ENCODE measurements around the gene ZNF227.

ZNF227 gene

GRCh38 chr19:44284968-44285367 is 72.6 kb downstream of the ZNF227 start:
- in situ Hi-C loops (cut with MboI; ENCODE audit: low pct_unique_long_range_greater_than_20kb, low sequenced_read_pairs, unreplicated experiment), result no loop called here
- no peak for DNase-seq (ENCODE audit: low spot score)
- TF ChIP-seq, protein P1, sequence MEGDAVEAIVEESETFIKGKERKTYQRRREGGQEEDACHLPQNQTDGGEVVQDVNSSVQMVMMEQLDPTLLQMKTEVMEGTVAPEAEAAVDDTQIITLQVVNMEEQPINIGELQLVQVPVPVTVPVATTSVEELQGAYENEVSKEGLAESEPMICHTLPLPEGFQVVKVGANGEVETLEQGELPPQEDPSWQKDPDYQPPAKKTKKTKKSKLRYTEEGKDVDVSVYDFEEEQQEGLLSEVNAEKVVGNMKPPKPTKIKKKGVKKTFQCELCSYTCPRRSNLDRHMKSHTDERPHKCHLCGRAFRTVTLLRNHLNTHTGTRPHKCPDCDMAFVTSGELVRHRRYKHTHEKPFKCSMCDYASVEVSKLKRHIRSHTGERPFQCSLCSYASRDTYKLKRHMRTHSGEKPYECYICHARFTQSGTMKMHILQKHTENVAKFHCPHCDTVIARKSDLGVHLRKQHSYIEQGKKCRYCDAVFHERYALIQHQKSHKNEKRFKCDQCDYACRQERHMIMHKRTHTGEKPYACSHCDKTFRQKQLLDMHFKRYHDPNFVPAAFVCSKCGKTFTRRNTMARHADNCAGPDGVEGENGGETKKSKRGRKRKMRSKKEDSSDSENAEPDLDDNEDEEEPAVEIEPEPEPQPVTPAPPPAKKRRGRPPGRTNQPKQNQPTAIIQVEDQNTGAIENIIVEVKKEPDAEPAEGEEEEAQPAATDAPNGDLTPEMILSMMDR (IDR thresholded peaks at IDR 0.05; ENCODE audit: extremely low read depth, insufficient read depth, missing control alignments), result no peak
